NCI-H2107 treated with DMSO at 0.1 percent for 48 hours (cell line): ENCODE results near the gene FBLN2.

Source experiments
- DNase-seq: peaks from one replicate; lab custom pipeline; 2025; ENCODE audit not compliant: unreplicated experiment; lab: John Stamatoyannopoulos, UW

Gene FBLN2

DNA sequence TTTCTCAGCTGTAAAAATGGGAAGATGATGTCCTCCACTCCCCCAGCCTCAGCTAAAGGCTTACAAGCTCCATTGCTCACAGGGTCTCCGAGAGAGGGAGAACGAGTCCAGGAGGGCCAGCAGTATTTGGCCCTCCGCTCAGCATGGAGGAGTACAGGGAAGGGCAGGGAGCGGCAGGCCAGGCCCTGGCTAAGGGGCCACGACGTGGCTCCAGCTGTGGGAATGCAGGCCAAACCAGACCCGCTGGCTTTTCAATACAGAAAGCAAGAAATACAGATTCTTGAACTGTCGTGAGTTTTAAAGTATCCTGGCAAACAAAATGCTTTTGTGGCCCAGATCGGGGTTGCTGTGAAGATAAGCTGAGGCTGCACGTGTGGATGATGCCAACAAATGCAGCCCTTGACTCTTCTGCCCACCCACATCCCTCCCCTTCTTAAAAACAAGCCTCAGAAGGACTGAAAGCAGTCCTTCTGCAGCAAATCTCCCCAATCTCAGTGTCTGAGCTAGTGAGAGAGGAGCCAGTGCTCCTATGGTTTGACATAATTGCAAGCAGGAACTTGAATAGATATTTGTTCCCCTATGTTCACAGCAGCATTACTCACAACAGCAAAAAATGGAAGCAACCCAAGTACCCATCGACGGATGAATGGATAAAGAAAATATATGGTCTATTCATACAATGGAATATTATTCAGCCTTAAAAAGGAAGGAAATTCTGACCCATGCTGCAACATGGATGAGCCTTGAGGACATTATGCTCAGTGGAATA, 18.5 kb upstream of the FBLN2 start:
- no peak for DNase-seq

DNA sequence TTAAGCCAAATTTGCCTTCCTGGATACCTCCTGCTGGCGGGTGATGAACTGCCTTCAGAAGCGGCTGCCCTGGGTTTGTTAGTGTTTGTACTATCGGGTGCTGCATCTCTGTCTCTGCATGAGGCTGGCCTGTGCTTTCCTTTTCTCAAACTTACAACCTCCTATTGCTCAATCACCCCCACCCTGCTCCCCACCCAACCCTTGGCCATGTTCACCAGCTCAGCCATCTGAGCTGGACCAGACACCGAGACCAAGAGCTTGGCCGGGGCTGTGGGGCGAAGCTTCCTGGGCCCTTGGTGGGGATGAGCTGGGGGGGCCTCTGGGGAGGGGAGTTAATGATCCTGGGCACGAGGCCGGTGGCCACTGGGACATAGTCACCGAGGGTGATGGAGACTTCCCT, 16.8 kb upstream of the FBLN2 start:
- DNase-seq = no peak

DNA sequence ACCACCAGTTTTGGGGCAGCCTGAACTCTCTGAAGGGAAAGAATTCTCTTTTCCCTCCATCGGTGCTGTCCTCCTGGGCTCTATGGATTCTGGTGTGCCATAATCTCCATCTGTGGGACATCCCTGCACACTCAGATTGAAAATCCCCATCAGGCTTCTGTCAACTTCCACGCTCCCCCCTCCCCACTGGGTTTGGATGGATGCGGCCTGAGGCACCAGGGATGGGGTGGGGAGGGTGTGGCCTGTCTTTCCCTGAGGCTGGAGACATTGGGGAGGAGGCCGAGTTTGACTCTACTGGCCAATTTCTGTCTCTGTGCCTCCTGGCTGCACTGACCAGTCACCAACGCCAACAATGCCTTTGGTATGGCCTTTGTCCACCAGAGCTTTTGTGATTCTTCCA, 16.3 kb upstream of the FBLN2 start:
- DNase-seq = no peak

DNA sequence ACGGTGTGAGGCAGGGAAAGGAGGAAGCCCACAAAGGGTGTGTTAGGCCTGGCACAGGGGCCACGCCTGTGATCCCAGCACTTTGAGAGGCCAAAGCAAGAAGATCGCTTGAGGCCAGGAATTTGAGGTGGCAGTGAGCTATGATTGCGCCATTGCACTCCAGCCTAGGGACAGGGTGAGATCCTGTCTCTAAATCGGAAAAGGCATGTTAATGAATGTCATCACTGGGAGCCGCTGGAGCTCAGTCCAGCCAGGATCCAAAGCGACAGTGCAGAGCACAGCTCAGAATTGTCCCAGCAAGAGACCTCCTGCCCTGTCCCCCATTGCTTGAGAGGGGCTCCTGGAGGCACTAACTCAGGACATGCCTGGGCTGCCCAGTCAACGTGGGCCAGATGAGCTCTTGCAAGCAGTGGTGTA, 15.0 kb upstream of the FBLN2 start:
- no peak for DNase-seq

DNA sequence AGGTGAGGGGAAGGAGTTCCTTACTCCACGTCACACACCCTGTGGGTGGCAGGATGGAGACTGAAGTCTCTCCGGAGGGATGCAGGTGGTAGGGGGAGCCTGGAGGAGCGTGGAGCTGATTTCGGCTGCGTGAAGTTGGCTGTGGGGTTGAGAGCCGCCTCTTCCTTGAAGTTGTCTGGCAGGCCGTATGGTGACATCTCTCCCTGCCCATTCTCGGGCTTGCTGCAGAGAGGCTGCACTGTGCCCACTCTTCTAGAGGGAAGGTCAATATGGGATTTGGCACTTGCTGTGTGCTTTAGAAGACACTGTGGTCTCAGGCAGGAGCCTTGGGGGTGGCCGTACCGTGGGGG, 13.4 kb upstream of the FBLN2 start:
- DNase-seq = no peak

DNA sequence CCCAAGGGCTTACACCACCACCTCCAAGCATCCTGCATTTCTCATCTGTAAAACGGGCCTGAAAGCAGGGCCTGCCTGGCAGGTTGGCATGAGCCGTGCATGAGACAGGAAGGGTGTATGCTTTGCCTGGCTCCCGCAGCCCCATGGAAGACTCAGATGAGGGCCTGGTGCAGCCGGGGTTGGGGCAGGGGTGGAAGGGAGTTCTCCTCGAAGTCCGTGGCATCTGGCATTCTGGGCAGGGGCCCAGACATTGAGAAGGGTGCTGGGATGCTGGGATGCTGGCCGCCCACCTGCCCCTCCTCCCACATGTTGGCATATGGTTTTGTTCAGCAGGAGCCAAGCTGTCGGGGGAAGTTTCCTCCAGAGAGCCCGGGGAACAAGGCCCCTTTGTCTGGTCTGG, 13.0 kb upstream of the FBLN2 start:
- DNase-seq = no peak

DNA sequence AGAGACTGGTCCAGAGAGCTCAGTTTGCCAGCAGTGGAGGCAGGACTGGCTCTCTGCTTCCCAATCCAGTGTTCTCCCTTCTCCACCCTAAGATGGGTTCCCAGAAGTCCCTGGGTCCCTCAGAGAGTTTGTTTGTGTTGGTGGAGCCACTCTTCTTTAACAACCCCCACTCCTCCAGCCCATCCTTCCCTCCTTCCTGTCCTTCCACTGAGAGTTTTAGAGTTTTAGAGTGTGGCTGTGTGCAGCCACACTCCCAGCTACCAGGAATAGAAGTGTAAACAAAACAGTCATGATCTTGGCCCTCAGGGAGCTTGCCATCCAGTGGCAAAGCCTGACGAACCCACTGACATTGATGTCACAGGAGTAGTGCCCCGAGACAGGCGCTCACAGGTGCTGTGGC, 12.5 kb upstream of the FBLN2 start:
- no peak for DNase-seq

DNA sequence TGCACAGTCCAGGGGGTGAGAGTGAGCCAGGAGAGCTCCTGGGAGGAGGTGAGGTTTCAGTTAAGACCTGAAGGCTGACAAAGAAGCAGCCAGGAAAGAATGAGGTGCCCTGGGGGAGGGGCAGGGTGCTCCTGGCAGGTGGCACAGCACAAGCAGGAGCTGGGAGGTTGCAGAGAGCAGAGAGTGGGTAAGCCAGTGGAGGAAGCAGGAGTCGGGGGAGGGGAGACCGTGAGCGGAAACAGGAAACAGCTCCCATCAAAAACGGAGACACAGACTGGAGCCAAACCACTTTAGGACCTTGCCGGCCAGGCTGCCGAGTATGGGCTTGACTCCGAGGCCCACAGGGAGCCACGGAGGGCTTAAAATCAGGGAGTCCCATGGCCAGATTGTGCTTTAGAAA, 12.1 kb upstream of the FBLN2 start:
- DNase-seq = no peak

DNA sequence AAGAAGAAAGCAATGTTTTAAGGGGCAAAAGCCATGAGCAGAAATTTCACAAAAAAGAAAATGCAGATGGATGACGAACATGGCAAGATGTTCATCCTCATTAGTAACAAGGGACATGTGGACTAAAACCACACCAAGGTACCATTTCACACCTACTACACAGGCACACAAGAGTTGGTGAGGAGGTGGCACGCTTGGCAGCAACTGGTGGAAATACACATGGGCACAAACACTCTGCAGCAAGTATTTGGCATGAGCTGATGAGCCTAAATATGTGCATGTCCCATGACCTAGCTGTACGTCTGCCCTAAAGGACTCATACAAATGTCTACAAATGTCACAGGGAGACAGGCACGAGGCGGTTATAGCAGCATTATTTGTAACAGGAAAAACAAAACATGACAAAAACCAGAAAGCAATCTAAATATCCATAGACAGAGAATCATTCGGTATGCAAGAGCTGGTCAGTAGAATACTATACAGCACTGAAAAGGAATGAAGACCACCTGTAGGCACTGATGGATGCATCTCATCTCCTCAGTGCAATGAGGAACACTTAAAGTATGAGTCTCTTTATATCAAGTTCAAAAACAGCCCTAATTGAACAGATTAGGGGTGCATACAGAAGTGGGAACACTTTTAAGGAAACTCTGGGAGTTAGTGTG, 11.5 kb upstream of the FBLN2 start:
- no peak for DNase-seq

DNA sequence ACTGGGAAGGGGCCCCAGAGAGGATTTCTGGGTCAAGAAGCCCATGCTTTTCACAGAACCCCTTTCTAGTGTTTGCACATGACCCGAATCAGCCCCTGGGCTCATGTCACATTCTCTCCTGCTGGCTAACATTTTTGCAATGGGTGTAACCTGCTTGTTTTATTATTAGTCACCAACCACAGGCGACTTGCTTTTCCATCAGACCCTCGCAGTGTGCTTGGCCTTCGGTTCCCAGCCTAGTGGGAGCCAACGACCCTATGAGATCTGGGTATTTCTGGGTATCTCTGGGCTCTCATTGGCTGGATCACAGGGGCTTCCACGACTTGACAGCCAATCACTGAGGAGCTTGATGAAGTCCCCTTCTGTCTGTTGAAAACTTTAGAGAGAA, 11.0 kb upstream of the FBLN2 start:
- DNase-seq = no peak

DNA sequence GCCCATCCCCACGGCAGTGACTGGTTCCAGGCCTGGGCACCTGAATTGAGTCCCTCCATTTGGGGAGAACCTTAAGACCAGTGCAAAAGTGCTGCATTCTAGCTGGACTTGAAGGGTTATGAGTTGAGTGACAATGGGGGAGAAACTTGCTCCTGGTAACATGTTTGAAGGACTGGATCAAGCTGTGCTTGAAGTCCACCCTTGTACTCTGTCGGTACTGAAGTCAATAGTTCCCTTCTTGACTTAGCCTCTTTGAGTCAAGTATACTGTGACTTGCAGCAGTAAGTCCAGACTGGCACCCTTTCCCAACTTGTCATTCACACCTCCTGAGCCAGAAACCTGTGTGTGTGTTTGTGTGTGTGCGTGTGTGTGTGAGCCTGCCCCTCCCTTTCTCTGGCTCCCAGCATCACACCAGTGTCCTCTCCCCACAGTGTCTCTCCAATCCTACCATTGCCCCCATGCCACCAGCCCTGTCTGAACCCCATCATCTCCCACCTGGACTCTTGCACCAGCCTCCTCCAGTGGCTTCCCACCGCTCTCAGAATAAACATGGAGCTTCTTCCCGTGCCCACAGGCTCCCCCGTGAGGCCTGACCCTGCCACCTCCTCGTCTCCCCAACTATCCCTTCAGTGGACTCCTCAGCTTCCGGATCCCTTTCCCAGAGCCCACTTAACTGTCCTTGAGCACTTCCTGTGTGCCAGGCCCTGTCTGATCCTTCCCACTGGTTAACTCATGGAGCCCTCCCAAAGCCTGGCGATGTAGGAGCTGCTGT, 10.2 kb upstream of the FBLN2 start:
- no peak for DNase-seq

DNA sequence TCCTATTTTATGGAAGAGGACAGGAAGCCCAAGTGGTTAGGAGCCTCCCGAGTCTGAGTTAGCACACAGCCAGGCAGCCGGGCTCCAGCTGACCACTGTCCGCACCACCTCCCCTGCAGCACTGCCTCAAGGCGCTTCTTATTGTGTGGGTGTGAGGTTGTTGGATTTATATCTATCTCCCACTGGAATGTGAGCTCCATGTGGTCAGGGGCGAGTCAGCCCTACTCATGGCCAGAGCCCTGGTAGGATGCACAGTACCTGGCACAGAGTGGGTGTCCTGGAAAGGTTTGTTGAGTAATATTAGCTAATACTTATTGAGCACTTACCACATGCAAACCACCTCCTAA, 9.7 kb upstream of the FBLN2 start:
- DNase-seq = no peak

DNA sequence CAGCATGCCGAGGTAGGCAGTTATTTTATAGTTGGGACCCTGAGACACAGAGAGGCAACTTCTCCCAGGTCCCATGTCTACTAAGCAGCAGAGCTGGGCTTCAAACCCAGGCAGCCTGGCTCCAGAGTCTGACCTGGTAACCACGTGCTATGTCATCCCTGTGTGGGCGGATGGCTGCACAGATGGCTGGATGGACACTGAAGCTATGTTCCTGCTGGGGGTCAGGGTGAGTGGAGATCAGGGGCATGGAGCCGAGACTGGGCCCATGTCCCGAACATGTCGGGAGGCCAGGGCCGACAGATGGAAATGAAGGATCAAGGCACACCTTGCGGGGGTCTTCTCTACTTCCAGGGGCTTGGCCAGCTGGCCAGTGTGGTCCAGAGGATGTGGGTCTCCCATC, 9.3 kb upstream of the FBLN2 start:
- no peak for DNase-seq

DNA sequence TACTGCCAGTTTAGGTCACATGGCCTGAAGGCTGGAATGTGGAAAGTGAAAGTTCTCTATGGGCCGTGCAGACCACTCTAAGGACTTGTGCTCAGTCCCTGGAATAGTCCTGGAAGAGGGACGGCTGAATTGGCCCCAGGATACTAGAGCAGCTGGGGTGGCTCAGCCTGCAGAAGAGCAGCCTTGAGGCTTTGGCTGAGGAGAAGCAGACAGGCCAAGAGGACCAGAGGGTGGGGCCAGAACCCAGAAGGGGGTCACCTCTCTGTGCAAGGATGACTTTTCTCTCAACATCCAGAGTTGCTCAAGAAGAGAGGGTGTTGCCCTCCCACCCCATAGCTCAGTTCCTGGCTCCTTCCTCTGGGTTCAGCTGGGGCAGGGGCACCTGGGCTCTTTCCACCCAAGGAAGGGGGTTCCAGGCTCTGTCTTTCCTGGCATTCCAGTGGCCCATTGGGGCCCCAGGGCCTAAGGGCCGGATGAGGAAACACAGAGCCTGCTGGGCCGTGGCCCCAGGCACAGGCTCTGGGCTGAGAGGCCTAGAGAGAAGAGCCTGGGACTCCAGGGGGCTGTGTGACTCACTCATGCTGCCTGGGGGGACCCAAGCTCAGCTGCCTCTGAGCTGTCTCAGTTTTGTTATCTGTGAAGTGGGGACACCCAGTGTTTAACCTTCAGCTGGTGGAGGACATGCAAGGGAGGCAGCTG, 8.5 kb upstream of the FBLN2 start:
- no peak for DNase-seq

DNA sequence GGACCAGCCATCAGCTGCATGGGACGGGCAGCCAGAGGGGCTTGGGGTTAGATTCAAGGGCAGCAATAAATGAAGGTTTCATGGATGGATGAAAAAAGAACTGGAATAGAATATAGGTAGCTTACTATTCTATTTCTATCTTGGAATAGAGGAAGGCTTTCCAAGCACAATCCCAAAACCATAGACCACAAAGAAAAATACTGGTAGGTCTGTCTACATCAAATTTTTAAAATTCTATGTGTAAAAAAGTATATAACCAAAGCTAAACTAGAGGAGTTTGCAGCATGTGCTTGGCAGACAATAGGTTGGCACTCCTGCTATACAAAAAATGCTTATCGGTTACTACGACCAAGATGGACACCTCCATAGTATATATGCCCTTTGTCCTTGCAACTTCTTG, 7.2 kb upstream of the FBLN2 start:
- DNase-seq = no peak

DNA sequence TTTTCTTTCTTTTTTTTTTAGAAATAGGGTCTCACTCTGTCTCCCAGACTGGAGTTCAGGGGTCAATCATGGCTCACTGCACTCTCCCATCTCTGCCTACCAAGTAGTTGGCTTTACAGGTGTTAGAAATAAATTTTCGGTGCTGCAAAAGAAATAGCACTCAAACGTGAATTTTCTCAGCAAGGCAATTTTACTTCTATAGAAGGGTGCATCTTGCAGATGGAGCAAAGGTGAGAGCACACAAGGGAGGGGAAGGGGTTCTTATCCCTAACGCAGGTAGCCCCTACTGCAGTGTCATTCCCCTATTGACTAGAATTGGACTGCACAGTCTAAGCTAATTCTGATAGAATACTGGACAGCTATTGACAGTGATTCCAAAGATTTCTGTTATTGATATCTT, 6.8 kb upstream of the FBLN2 start:
- DNase-seq = no peak

DNA sequence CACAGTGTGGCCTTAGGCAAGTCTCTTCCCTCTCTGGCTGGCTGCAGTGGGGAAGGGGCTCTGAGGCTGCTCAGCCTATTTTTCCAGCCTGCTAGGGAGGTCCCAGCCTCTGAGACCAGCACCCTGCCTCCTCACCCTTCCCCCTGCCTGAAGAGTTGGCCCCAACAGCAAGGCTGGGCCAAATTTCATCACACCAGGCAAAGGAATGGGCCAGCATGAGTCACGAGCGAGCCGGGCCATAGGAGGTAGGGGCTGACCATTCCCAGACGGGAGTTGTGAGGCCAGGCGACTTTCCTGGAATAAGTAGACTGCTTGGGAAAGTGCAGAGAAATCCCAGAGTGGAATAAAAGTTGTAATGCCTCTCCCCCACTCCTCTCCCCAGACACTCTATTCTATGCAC, 5.7 kb upstream of the FBLN2 start:
- no peak for DNase-seq

DNA sequence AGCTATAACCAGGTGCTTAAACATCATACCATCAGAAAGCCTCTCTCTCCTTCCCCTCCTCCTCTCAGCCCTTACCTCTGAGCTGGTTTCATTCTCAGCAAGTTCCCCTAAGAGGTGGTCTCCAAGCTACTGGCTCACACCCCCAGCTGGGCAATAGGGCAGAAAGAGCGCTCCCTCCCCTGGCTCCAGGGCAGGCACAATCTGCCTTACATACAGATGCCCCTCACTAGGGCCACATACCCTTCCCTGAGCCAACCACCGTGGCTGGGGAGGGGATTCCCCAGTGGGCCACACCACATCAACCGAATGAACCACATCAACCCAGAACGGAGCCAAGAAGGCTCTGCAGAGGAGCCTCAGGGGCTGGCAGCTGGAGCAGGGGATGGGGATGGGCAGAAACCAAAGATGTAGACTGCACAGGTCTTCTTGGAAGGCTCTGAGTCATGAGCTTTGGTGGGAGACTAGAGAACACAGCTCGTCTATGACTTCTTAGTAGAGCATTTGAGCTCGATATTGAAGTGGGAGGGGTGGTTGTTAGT, 4.6 kb upstream of the FBLN2 start:
- no peak for DNase-seq

DNA sequence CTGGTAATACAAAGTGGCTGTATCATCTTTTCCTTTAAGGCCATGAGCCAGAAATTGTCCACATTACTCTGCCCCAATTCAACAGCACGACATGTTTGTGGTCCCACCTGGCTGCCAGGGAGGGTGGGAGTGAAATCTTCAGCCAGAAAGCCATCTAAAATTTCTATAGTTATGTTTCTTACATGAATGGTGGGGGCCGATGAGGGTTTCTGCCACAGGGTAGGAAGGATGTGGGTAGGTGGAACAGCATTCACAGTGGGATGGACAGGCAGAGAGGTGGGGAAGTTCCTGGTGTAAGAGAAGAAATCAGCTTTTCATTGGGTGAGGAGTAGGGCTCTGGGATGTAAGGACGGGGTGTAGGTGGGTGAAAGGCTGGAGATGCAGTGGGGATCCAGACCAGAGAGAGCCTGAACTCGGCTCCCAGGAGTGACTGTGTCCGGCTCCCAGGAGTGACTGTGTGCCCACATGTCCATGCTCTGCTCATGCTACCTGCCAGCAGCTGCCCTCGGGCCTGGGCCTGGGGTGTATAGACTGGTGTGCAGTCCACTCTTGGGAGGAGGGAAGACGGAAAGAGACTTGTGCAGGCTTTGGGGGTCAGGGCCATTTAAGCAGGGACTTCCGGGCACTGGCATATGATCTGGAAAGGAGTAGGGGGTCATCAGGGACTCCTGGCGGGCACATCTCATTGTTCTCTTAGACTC, 3.8 kb upstream of the FBLN2 start:
- DNase-seq = no peak

DNA sequence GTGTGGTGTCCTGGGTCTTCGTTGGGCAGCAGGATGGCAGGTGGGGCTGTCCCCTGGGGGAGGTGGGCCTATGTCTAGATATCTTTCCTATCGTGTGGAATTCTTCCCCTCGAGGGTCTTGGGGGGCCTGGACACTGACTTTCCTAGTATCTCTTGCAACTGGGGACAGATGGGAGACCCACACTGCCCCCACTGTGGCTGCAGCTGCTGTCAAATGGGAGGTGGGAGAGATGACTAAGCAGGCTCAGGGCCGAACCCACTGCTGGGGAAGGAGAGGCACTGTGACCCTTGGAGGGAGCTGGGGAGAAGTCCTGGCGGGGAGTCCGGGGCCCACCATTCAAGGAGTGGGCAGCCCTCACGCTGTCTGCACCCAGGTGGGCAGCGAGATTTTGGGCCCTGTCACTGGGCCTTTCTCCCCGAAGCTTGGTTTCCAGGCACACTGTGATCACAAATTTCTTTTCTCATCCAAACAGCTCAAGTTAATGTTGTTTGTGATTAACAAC, 2.9 kb upstream of the FBLN2 start:
- DNase-seq = no peak

DNA sequence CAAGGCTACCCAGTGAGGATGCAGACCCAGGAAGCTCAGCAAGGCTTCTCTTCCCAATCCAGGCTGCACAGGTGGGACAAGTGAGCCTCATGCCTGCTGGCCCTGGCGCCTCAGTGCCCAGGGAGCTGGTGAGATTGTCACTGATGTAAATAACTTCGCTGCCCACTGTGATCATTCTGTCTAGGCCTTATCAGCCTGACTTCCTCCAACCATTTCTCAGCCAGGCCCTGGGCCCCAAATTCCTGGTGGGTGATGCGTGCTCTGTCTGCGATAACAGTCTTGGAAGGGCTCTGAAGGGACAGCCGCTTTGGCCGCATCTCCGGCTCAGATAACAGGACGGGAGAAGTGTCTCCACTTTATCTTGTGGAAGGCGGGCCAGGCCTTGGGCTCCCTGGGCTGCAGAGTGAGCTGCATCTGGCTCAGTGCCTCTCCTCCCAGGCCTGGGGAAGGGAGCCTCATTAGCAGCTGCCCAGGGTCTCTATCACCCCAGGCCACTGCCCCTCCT, 2.2 kb upstream of the FBLN2 start:
- DNase-seq = no peak
